ENCODE results near the gene USP7. TPM values are rescaled to one million over a fixed set of nuclear protein-coding genes. Genes with fewer than 3 reads are reported as not detected.

Gene USP7
- polyA plus RNA-seq, 1 of the 3 experiments (the other 2 are of a cell fraction), result 8.6 TPM

- no peak for TF ChIP-seq TCF12 (IDR thresholded peaks at IDR 0.05)
- TF ChIP-seq, protein P1, sequence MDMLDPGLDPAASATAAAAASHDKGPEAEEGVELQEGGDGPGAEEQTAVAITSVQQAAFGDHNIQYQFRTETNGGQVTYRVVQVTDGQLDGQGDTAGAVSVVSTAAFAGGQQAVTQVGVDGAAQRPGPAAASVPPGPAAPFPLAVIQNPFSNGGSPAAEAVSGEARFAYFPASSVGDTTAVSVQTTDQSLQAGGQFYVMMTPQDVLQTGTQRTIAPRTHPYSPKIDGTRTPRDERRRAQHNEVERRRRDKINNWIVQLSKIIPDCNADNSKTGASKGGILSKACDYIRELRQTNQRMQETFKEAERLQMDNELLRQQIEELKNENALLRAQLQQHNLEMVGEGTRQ (IDR thresholded peaks at IDR 0.05; ENCODE audit: borderline replicate concordance, low read depth, low read length), result no peak
- no peak for TF ChIP-seq EP300 (IDR thresholded peaks at IDR 0.05; ENCODE audit: borderline replicate concordance in 1 of 2, low read depth in 1 of 2, low read length in 1 of 2)
- TF ChIP-seq RFX5 (IDR thresholded peaks at IDR 0.05; ENCODE audit: low read length), result no peak
- no peak for TF ChIP-seq USF1 (IDR thresholded peaks at IDR 0.05; ENCODE audit: borderline replicate concordance, low read depth)
- TF ChIP-seq JUND (IDR thresholded peaks at IDR 0.05), result no peak
- TF ChIP-seq CHD2 (IDR thresholded peaks at IDR 0.05; ENCODE audit: low read length, partially characterized antibody), result no peak
- no peak for TF ChIP-seq GABPA (IDR thresholded peaks at IDR 0.05; ENCODE audit: low read depth)
- TF ChIP-seq ELF1 (IDR thresholded peaks at IDR 0.05), result no peak
- no peak for TF ChIP-seq NRF1 (IDR thresholded peaks at IDR 0.05; ENCODE audit: low read depth, low read length)
- no peak for TF ChIP-seq NFIC (IDR thresholded peaks at IDR 0.05; ENCODE audit: borderline replicate concordance)
- no peak for TF ChIP-seq FOXJ3 (CRISPR knock-in tag; IDR thresholded peaks at IDR 0.05)
- TF ChIP-seq, protein P2, sequence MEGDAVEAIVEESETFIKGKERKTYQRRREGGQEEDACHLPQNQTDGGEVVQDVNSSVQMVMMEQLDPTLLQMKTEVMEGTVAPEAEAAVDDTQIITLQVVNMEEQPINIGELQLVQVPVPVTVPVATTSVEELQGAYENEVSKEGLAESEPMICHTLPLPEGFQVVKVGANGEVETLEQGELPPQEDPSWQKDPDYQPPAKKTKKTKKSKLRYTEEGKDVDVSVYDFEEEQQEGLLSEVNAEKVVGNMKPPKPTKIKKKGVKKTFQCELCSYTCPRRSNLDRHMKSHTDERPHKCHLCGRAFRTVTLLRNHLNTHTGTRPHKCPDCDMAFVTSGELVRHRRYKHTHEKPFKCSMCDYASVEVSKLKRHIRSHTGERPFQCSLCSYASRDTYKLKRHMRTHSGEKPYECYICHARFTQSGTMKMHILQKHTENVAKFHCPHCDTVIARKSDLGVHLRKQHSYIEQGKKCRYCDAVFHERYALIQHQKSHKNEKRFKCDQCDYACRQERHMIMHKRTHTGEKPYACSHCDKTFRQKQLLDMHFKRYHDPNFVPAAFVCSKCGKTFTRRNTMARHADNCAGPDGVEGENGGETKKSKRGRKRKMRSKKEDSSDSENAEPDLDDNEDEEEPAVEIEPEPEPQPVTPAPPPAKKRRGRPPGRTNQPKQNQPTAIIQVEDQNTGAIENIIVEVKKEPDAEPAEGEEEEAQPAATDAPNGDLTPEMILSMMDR (IDR thresholded peaks at IDR 0.05), result no peak
- no peak for TF ChIP-seq MEF2A (IDR thresholded peaks at IDR 0.05; ENCODE audit: borderline replicate concordance, low read depth)
- no peak for TF ChIP-seq YY1 (IDR thresholded peaks at IDR 0.05; ENCODE audit: low read depth)
- no peak for TF ChIP-seq SIN3A (IDR thresholded peaks at IDR 0.05; ENCODE audit: borderline replicate concordance, low read depth, low read length)
- TF ChIP-seq, protein P3, sequence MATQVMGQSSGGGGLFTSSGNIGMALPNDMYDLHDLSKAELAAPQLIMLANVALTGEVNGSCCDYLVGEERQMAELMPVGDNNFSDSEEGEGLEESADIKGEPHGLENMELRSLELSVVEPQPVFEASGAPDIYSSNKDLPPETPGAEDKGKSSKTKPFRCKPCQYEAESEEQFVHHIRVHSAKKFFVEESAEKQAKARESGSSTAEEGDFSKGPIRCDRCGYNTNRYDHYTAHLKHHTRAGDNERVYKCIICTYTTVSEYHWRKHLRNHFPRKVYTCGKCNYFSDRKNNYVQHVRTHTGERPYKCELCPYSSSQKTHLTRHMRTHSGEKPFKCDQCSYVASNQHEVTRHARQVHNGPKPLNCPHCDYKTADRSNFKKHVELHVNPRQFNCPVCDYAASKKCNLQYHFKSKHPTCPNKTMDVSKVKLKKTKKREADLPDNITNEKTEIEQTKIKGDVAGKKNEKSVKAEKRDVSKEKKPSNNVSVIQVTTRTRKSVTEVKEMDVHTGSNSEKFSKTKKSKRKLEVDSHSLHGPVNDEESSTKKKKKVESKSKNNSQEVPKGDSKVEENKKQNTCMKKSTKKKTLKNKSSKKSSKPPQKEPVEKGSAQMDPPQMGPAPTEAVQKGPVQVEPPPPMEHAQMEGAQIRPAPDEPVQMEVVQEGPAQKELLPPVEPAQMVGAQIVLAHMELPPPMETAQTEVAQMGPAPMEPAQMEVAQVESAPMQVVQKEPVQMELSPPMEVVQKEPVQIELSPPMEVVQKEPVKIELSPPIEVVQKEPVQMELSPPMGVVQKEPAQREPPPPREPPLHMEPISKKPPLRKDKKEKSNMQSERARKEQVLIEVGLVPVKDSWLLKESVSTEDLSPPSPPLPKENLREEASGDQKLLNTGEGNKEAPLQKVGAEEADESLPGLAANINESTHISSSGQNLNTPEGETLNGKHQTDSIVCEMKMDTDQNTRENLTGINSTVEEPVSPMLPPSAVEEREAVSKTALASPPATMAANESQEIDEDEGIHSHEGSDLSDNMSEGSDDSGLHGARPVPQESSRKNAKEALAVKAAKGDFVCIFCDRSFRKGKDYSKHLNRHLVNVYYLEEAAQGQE (IDR thresholded peaks at IDR 0.05; ENCODE audit: low read depth, low read length), result no peak
- POLR2A ChIA-PET, result no interaction called here
Observed at GRCh38 chr16:8966817-8967131, 3.1 kb upstream of the USP7 start.

More at GRCh38 chr16:8966817-8967131, 3.1 kb upstream of the USP7 start:
- Histone ChIP-seq H3K4me3 (ENCODE audit: low read depth in 2 of 2, low read length in 1 of 2) (no peak overlapping the region), H3K4me1 (ENCODE audit: control insufficient read depth in 1 of 2, insufficient read depth in 2 of 2, low read depth in 1 of 2, low read length in 1 of 2) (peaks cover 3 to 8% of the 10 kb centered on the region in 2 experiments; a peak in 1 of 4 replicates), H3K9me3 (no peaks in the 10 kb centered on the region), H3K4me2 (no peak overlapping the region), H3K27me3 (ENCODE audit: insufficient read depth) (no peaks in the 10 kb centered on the region), H2AFZ (ENCODE audit: low read depth) (0 out of 2 replicates have a peak overlapping the region, but pooled peaks have one; percentile 39), H3K9ac (no peak overlapping the region), H3K9me2 (no peaks in the 10 kb centered on the region), H3K79me2 (ENCODE audit: insufficient read depth) (peaks cover 12% of the 10 kb centered on the region), H4K20me1 (ENCODE audit: insufficient read depth) (peaks cover 11% of the 10 kb centered on the region), H3K36me3 (replicated peaks in 1 of 2; ENCODE audit: control insufficient read depth in 1 of 2, insufficient read depth in 2 of 2, low read length in 1 of 2) (no peaks in the 10 kb centered on the region), H3K27ac (ENCODE audit: low read depth in 2 of 2, low read length in 1 of 2) (no peak overlapping the region), H3F3A (replicated peaks; ENCODE audit: insufficient read depth) (no peaks in the 10 kb centered on the region)
- DNase-seq, result no peak
- WGBS (ENCODE audit: low lambda C conversion rate), result 93% methylated on average over 3 of the region's 3 CpGs
- CTCF ChIA-PET, result interaction anchor here (1.1 to 1.9 kb wide), 3 partner anchors 42 to 52 kb away, joined by 3 to 5 read pairs (median 5); no protein-coding TSS in a partner anchor
